IPS-11a (cell line): Measurements from ENCODE around the gene UNC119B.

ENCODE experiments used
- H3K4me3 ChIP-seq: one replicate; pipeline ENCODE4 v1.5.1; 2013; ENCODE audit warnings: low read depth, low read length, control low read depth

UNC119B gene

DNA sequence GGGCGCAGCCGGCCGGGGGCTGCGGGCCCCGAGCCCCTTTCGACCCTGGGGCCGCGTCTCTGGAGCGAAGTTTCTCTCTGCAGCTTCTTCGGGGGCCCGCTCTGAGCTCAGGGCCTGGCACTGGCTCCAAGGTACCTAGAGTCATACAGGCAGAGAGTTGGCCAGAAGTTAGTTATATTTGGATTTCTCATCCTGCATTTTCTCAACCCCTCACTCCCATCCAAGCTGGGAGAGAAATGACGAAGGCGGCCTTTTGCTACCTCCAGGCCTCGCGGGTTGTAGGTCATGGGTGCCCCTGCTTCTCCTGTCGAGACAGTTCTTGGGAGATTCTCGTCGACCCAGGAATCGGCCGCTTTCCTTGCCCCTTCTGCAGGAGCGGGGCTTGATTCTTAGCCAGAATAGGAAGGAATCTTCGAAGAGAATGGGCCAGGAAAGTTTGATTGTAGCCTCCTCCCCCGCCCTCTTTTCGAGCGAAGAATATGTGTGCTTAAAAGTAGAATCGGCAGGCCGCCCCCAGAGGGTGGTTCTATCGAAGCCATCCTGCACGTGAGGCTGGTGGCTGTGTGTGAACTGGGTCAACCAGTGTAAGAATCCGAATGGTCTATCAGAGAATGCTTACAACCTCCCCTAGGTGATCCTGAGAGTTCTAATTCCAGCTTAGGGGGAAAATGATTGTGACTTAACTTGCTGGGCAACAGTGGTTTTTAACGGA is 22.5 kb upstream of the UNC119B start:
- peak overlapping the region; percentile 84 for H3K4me3 ChIP-seq

DNA sequence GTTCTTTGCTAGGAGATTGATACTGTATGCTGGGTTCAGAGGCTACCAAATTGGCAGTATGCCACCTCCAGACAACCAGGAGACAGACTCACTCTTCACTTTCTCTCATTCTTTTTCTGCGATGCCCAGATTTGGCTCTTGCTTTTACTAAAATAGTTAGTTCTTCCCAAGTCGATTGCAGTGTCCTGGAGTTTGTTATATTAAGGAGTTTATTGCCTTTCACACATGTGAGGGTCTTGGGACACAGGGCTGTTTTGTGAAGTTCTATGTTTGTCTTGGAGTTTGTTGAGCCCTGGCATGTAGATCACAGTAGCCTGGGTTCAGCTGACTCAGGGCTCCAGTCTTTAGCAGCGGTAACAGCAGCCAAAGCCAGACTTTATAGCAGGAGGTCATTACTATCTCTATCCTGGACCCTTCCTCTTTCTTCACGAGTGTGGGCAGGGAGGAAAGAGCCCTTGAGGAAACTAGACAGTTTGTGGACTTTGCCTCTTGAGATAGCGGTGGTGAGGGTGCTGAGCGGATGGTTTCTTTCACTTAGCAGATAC is 21.7 kb upstream of the UNC119B start:
- H3K4me3 ChIP-seq = peak overlapping the region; percentile 84

DNA sequence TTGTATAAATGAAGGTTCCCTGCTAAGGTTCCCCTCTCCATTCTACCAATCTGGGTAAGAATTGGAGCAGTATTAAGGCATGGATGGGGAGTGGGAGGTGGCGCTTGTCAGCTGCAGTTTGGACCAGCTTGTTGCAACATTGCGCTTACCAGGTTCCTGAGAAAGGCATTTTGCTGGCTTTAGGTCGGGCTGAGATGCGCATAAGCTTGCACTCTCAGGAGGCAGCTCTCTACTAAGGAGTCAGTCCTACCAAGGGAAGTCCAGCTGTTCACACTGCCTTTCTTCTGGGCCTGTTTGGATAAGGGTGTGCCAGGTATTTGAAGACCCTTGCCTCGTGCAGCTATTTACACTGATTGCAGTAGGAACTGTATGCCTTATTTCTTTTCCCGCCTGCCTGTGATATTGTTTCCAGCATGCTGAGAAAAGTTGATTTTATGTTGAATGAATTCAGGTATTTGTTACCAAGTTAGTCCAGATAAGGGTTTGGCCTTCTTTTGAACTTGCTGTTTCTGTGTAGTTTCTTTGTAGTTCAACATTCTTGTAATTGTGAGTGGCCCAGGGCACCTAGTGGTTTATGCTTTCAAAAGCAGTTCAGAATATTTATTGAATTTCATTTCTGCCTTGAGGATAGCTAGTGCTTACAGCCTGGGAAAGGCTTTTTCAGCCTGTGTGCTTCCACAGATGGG is 20.7 kb upstream of the UNC119B start:
- H3K4me3 ChIP-seq = peak overlapping the region; percentile 84

DNA sequence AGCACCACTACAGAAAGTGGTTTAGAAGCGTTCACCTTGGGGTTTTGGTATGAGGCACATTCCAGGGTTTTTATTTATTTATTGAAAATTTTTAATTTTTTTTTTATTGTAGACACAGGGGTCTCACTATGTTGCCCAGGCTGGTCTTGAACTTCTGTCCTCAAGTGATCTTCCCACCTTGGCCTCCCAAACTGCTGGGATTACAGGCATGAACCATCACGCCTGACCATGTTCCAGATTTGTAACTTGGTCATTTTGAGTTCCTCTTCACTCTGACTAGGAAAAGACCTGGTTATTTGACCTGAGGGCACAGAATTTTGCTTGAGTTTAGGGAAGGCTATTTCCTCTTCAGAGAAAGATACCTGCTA is 20.2 kb upstream of the UNC119B start:
- H3K4me3 ChIP-seq = no peak overlapping the region

DNA sequence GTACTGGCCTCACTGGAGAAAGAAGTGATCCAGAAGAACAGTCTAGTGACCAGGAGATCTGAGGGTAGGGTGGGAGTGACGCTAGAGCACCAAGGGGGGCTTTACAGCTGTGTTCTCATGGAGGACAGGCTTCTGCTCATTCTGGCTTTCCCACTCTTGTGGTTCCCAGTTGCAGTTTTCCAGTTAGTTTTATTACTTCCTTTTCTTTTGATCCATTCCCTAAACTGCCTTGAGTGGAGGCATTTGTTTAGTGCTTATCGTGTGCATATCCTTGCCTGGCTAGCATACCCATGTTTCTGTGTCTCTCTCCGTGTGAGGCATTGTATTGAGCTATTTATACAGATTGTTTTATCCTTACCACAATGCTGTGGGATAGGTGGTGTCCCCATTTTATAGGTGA is 19.3 kb upstream of the UNC119B start:
- no peak overlapping the region for H3K4me3 ChIP-seq

DNA sequence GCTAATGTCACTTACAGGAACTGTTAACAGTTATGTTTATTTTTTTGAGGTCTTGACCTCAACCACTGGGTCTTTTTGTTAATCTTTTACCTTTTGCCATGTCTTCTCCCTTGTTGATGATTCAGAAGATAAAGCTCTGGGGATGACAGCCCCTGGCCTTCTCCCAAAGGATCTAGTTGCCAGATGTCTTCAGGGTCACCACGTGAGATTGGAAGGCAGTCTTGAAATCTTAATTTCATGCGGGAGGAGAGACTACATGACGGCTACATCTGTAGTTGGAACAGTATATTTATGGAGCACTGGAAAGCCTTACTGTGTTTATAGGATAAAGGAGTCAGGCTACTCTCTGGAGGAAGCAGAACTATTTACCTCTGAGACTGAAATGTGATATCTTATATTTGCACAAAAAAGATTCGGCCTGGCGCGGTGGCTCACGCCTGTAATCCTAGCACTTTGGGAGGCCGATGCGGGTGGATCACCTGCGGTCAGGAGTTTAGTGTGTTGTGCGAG is 17.7 kb upstream of the UNC119B start:
- no peak overlapping the region for H3K4me3 ChIP-seq

DNA sequence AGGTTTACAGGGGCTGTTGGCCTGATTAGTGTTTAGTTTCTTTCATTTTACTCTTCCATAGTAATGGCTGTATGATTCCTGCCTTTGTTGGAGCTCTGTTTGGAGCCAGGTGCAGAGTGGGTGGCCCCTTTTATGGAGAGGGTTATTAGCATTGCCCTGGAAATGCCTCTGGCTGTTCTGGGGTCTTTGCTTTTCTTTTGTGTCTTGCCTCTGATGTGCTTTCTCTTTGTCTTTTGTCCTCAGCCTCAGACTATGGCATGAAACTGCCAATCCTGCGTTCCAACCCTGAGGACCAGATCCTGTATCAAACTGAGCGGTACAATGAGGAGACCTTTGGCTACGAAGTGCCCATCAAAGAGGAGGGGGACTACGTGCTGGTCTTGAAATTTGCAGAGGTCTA is 16.4 kb upstream of the UNC119B start:
- no peak overlapping the region for H3K4me3 ChIP-seq

DNA sequence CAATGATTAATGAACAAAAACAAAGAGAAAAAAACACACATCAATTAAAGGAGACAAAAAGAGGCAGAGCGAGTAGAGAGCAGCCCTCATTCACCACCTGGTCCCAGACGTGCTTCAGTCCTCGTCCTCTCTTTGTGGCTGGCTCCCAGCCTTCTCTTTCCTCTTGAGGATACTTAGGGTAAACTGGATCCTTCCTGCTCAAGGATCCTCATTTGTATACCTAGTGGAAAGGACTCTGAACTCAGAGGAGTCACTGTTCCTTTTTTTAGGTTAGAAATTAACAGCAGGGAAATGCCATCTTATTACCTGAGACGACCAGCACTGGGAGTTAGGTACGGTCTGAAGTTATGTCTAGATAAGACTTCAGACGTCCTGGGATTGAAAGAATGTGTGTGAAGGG is 13.6 kb upstream of the UNC119B start:
- H3K4me3 ChIP-seq = no peak overlapping the region

DNA sequence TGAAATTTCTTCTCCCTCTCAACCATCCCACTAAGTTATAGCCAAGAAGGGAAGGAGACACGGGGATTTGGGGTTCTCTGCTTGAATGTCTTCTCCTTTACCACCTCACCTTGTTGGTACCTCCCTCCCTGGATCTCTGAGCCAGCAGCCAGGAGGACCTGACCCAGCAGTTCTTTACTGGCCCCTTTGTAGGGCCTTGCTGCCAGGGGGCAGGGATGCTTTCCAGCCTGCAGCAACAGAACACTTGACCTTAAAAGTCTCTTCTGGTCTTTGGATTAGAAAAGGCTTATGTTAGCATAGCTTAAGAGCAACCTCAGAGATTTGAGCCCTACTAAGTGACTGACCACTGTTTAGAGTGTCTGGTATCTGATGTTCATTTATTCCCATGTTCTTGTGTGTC is 12.9 kb upstream of the UNC119B start:
- no peak overlapping the region for H3K4me3 ChIP-seq

DNA sequence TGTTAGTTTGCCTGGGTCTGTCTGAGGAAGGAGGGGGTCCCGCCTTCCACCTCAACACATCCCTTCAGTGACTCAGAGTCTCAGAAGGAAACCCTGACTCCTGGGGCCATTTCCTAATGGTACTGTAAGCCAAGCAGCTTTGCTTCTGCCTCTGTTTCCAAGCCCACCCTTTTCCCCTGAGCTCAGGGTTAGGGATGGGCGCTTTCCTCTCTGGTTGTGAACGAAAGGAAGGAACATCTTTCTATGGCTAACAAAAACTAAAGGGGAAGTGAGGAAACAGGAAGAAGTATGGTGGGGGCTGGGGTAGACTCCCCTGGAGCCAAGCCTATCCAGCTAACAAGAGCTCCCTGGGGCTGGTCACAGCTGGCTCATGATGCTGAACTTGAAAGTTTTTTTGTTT is 11.6 kb upstream of the UNC119B start:
- H3K4me3 ChIP-seq = no peak overlapping the region

DNA sequence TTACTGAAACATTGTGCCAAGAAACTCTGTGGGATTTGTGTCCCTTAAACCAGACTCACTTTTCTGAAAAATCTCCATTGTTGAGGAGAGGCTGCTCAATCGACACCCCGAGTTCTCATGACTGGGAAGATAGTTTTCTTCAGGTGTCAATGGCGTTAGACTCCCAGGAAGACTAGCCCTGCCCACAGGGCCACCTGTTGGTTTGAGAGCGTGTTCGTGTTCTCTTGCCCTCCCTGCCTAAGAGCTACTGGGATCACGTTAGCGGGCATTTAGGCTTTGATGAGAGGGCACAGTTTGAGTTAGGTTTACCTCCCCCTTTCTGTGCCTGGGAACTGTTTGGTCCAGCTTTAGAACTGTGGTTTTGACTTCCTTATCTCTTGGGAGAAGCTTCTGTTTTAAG is 10.7 kb upstream of the UNC119B start:
- no peak overlapping the region for H3K4me3 ChIP-seq

DNA sequence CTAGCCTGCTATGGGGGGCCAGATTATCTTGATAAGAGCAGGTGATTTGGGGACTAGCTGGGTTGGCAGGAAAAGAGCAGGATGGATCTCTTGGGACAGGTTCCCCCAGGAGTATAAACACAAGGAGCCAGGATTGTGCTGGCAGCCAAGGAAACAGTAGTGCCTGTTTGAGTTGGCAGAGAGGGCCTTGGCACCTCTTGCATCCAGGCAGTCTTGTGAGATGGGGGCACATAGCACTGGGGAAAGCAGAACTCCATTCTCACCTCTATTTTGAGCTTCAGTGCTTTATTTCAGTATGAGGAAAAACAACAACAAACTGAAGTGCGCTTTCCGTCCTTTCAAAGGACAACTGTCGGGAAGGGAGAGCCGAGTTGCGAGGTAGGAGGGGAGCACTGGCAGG is 9.4 kb upstream of the UNC119B start:
- H3K4me3 ChIP-seq = no peak overlapping the region

DNA sequence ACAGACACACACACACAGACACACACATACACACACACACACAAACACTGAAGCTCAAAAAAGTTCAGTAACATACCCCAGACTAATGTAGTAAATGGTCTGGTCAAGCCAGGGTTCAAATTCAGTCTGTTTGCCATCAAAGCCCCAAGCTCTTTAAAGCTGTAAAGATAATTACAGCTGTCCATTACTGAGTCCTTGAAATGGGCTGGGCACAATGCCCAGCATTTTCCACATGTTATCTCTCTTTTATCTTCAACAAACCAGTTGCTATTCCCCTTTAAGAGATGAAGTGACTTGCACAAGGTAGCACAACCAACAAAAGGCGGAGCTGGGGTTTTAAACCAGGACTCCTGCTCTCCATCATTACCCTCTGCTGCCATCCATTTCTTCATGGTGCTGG is 7.6 kb upstream of the UNC119B start:
- H3K4me3 ChIP-seq = no peak overlapping the region

DNA sequence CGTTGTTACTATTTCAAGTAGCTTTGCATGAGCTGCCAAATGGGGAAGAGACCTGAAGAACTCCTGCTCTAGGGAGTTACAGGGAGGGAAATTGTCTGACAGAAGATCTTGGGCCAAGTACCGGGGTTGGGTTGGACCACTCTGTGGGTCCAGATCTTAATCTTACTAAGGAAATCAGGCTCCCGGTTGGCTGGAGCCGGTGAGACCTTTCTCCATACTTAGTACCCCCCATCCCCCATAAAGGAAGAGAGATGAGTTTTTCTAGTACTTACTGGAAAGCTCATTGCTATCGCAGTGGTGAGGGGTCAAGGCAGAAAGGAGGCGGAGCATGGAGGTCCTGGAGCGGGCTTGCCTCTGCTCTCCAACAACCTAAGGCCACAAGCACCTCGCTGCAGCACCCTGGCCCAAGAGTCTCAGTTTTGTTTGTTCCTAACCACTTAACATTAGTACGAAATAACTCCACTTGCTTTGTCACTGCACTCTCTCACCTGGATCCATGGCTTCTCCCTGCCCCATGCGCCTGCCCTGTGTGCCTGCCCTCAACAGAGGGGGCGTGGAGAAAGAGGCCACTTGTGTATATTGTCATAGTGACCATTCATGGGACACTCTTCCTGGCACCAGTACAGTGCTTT is 6.8 kb upstream of the UNC119B start:
- H3K4me3 ChIP-seq = no peak overlapping the region

DNA sequence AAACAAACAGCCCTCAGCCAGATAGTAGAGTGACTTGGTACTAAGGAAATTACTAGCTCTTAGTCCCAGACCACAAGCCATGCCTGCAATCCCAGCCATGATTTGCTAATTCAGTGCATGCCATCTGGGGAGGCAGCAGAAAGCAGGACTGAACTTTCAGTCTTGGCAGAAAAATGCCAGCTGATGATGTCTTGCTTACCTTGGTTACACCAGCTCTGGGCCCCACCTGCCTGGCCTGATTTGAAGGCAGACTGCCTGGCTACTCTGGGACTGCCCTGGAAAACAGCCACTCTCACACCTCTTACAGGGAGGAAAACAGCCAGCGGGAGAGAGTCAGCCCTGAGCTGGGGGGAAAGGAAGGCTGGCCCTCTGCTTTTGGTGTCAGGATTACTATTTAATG is 4.6 kb upstream of the UNC119B start:
- H3K4me3 ChIP-seq = no peak overlapping the region

DNA sequence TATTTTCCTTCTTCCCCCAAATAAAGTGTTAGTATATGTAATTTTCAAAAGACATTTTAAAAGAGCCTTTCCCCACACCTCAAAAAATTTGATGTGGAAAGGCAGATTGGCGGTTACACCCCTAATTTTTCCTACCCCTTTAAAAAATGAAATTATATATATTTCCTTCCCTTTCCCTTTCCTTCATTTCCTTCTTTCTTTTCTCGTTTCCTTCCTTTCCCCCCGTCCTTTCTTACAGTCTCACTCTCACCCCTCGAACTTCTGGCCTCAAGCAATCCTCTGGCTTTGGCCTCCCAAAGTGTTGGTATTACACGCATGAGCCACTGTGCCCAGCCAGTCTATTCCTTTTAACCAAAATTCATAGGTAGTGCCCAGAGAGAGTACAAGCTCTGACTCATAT is 4.2 kb upstream of the UNC119B start:
- no peak overlapping the region for H3K4me3 ChIP-seq

DNA sequence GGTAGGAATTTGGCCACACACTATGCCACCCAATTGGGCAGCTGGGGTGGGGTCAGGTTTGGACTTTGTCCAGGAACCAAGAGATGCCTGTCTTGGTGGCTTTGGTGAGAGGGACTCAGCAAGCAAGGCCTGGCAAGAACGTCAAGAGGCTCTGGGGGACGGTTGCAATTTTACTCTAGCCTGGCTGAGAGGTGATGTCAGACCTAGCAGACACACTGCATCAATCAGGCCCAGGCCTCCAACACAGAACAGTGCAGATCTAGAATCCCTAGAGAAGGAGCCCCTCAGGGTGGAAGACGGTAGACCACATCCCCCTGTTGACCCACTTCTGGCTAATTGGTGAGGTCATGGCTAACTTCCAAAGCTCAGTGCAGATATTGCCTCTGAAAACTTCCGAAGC is 1.6 kb upstream of the UNC119B start:
- no peak overlapping the region for H3K4me3 ChIP-seq

DNA sequence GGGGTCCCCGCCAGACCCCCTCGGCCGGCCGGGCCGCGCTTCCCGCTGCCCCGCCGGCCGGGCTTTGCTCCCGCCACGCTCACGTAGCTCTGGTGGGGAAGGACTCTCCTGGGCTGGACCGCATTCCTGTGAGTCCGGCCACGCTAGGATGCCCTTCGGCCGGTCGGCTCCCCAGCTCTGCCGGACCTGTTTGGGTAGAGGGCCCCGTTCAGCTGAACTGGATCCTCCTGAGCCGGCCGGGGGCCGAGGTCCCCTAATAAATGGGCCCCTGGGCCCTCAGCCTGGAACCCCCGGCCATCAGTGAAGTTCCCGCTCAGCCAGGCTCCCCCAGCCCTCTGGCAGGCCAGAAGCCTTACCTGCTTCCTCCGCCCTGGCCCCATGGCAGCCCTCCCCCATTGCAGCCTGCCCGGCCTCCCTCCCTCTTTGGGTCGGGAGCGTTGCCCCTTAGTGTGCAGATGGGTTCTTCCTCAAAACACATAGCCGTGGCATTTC is 593 bp downstream of the UNC119B start:
- peak overlapping the region; percentile 81 for H3K4me3 ChIP-seq

DNA sequence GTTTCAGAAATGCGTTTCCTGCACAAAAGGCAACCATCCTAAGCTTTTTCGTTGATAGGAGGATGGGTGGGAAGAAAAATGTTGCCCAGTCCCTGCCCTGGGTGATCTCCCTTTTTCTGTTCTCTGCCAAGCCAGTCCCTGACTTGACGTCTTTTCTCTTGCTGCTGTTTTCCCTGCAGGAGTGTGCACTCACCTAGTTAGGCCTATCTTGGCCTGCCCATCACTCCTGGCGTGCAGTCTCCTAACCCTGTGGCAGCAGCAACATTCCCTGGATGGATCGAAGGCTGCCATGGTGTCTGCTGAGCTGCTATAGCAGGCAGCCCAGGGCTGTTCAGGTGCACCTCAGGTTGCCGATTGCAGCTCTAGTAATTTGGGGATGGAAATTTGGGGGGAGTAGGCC is 1.2 kb downstream of the UNC119B start:
- peak overlapping the region; percentile 81 for H3K4me3 ChIP-seq

DNA sequence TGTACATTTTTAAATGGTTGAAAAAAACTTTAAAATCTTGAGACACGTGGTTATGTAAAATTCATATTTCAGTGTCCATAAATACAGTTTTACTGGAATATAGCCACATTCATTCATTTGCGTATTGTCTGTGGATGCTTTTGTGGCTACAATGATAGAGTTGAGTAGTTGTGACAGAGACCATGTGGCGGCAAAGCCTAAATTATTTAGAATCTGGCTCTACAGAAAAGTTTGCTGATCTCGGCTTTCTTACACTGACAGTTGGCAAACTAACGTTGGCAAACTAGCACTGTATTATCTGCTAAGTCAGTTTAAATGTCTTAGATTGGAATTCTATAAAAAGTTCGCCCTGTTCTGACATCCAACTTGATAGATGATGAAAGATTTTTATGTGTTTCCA is 2.4 kb downstream of the UNC119B start:
- no peak overlapping the region for H3K4me3 ChIP-seq

DNA sequence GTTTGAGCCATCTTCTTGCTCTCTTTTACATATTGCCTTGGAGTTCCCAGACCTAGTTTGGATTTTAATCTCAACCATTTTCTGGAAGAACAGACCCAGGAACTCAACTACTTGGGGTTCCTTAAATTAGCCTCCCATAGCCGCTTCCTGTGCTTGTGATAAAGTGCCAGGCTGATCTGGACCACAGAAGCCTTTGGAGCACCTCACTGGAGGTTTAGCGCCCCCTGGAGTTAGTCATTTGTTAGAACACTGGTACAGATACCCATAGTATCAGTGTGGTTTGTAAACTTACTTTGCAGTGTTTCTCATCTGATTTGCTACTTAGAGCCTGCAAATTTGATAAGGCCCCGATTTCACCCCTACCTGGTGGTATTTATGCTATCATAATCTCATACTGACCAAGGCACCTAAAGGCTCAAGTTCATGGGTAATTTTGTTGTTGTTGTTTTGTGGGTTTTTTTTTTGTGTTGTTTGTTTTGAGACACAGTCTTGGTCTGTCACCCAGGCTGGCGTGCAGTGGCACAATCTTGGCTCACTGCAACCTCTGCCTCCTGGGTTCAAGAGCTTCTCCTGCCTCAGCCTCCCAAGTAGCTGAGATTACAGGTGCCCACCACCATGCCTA is 3.7 kb downstream of the UNC119B start:
- no peak overlapping the region for H3K4me3 ChIP-seq
